GM21526 (cell line): ENCODE results near the gene MYO6.

Experiments
- ATAC-seq: cut with Tn5 transposase; IDR thresholded peaks from one replicate; pipeline ENCODE4 v1.9.1; 2021; ENCODE audit warnings: moderate library complexity; ENCODE audit not compliant: unreplicated experiment, low FRiP score

Gene MYO6

DNA sequence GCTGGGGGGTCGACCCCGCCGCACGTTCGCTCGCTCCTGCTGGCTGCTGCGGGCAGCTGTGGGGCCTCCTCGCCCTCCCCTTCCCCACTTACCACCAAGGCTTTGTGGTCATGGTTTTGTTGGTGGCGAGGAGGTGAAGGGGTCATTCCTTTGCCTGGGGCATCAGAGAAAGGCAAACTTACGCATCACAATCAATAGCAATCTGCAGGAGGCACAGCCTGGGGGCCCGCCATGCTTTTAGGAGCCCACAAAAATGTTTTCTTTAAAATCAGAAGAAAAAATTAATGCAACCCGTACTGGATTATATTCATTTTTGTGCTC is 186.4 kb downstream of the MYO6 start:
- ATAC-seq: no peak

DNA sequence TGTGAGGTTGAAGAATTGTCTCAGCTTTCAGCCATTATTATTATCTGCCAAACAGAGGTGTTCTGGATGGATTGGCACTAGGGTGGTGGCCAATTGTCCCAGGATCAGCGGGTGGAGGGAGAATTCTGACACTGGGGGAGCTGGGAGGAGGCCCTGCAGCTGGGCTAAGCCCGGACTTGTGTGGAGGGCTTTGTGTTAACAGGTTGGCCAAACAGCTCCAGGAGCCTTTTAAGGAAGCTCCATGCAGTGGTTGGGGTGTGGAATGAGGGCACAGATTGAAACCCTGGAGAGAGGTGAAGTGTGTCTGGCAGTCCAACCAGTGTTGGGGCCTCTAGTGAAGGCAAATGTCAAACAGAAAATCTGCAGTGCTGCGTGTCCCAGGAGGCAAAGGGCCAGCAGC is 187.6 kb downstream of the MYO6 start:
- ATAC-seq: no peak

DNA sequence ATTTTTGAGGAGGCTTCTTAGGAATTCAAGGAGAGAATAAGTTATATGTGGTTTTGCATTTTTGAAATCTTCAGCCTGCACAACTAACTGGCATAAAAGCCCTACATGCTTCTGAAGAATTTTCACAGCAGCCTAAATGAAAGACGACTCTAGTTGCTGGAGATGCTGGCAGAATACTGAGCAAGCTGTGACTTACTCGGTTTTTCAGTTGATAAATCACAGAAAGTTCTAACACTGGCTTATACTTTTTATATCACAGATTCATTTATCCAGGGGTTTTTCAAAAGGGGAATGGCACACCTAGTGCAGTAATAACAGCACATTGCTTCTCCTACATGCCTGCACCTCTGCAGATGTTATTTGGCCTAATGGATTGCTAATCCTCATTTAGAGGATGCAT is 188.8 kb downstream of the MYO6 start:
- ATAC-seq: no peak

- no peak for ATAC-seq
Measured at GRCh38 chr6:75940564-75940963, 191.5 kb downstream of the MYO6 start.

DNA sequence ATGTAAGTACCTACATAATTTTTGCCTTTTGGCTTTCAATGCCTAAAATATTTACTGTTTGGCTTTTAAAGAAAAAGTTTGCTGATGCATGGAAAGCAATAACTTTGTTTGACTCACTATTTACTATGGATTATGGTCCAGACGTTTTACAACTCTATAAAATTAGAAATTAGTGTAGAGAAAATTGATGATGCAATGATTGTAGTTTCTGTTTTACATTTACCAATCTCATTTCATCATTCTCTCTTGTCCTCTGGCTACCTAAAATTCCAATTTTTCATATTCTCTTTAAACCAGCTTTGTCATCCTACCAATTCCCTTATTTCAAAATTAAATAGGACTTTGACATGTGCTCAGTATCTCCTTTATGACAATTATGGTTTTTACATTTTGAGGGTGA is 192.5 kb downstream of the MYO6 start:
- ATAC-seq: no peak

GRCh38 chr6:75943381-75943780 is 194.3 kb downstream of the MYO6 start:
- ATAC-seq: no peak

DNA sequence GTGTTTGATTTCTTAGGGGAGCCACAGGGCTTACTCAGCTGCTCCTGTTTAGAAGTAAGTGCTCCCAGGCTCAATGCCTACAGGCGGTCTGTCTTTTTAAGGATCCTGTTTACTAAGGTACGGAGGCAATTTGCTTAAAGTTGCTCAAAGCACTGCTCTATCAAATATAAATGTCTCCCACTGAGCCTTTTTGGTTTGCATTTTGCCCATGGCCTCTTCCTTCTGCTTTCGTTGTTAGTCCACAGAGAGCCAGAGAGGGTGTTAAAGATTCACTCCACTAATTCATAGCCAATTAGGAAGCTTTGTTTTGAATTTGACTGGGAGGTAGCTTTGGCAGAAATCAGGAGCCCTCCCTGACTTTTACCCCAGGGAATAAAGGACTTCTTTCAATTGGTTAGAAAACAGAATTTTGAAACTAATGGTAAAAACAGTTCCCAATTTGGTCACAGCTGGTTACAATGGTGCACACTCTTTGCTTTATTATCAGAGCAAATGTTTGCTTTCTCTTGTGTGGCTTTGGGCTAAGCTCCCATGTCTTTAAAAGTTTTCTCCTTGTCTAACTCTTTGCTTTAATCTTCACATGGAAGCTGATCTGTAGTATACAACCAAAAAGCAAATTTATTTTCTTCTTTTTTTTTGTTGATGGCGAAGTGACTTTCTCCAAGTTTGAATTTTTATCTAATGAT is 197.2 kb downstream of the MYO6 start:
- peak; percentile 53 for ATAC-seq

DNA sequence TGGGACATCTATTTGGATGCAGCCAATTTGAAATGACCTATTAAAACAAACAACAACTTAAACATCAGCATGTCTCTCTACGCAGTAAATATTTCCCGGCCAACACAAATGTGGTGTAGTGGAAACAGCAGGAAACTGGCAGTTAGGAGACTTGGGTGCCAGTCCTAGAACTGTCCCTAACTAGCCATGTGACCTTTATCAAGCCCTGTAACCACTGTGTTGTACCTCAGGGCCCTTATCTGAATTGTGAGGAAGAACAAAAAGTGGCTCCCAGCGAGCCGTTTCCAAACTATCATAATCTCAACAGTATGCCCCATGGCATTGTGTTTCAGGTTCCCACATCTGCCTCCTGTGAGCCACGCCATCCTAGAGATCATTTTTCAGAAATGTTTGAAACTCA is 198.9 kb downstream of the MYO6 start:
- no peak for ATAC-seq

DNA sequence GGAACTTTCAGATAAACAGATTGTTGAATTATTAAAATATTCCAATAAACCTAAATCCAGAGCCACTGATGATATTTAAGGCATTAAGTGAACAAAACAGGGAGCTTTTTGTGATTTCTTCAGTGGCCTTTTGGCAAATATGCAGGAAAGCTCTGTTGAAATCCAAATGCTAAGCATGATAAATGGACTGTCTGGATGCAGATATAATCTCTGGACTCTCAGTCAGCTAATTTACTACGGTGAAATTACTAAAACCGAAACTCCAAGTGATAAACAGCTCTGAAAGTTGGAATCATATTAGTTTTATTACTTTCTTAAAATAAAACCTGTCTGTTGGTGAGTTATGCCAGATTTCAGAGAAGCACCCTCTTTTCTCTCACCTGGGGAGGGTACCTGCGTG is 203.1 kb downstream of the MYO6 start:
- ATAC-seq: no peak

DNA sequence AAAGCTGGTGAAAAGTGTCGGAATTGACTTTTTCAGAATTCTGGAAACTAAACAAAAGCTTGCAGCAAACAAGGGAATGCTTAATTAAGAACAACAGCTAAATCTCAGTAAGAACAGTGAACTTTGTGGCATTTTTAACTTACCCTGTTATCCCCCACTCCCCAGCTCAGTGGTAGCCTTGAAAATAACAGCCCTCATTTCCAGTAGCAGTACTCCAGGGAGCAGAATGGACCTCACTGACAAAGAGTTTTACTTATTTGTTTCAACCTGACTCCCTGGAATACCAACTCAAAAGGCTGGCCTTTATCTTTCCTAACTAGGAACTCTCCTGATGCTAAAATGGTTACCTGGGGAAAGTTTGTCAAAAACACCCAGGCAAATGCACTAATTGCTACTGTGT is 214.5 kb downstream of the MYO6 start:
- ATAC-seq: no peak

DNA sequence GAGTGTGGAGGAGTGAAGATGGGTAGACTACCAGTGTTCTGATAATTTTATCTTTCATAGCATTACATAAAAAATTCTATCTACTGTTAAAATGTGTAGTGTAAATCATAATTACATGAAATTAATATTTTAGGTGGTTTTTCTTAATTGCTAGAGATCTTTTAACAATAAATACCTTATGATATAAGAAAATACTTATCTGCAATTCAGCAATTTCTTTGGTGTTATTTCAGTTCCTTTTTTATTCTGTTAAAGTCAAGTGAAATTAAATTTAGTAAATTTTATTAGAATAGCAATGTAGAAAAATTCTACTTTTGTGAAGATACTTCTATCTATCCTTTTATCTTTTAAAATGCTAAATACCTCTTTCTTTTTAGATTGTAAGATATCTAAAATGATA is 219.1 kb downstream of the MYO6 start:
- no peak for ATAC-seq
